ENCODE results near the gene ACE.

- TF ChIP-seq CTCF (IDR thresholded peaks at IDR 0.05) (no peak), EP300 (IDR thresholded peaks at IDR 0.05) (no peak)
Measured at GRCh38 chr17:63476459-63476853, 405 bp upstream of the ACE start.
